Upper lobe of left lung (tissue), 6 donors: ENCODE results near the gene HPCAL1. TPM values are rescaled to one million over a fixed set of nuclear protein-coding genes. Genes with fewer than 3 reads are reported as not detected.
A peak's percentile ranks its signal among the peaks of the same experiment; 100 is the strongest.

Experiments
- ATAC-seq, 2 donors: fragments of 200-7000 bp; cut with Tn5 transposase; one replicate each; pipeline ENCODE4 v1.9.1; 2022; ENCODE audit warnings: mild to moderate bottlenecking in 2 of 2, moderate library complexity in 2 of 2; ENCODE audit not compliant: low FRiP score in 2 of 2
- DNase-seq, 2 donors: peaks; one replicate each; pipeline ENCODE4 v3.0.0-alpha.2; 2019 to 2020
- H3K27ac ChIP-seq, 4 donors: fragments of 200-600 bp; sonication (generic); one replicate each; pipeline ENCODE4 v1.5.1; 2016 to 2019
- H3K27me3 ChIP-seq, 4 donors: fragments of 200-600 bp; sonication (generic); one replicate each; pipeline ENCODE4 v1.5.1; 2017 to 2019
- H3K36me3 ChIP-seq, 4 donors: fragments of 200-600 bp; sonication (generic); one replicate each; pipeline ENCODE4 v1.5.1; 2016 to 2019
- H3K4me1 ChIP-seq, 4 donors: fragments of 200-600 bp; sonication (generic); one replicate each; pipeline ENCODE4 v1.5.1; 2018 to 2019
- H3K4me3 ChIP-seq, 4 donors: fragments of 200-600 bp; sonication (generic); one replicate each; pipeline ENCODE4 v1.5.1; 2017 to 2019; ENCODE audit warnings: mild to moderate bottlenecking in 2 of 4, moderate library complexity in 1 of 4
- H3K9me3 ChIP-seq, 4 donors: fragments of 200-600 bp; sonication (generic); one replicate each; pipeline ENCODE4 v1.5.1; 2018 to 2019
- CTCF ChIP-seq, 6 experiments: fragments of 450-650 bp in 4 of 6; fragments of 200-600 bp in 2 of 6; sonication (generic) in 2 of 6; IDR thresholded peaks; one replicate each; pipeline ENCODE4 v1.5.1; 2016 to 2019; ENCODE audit warnings: antibody characterized with exemption in 6 of 6
- EP300 ChIP-seq, 4 donors: sonication (generic); formaldehyde crosslinking; IDR thresholded peaks; one replicate each; pipeline ENCODE4 v1.5.1; 2017; ENCODE audit warnings: antibody characterized with exemption in 4 of 4, control low read depth in 2 of 4
- POLR2A ChIP-seq, 4 donors: fragments of 450-650 bp; IDR thresholded peaks; one replicate each; pipeline ENCODE4 v1.5.1; 2016 to 2017; ENCODE audit warnings: antibody characterized with exemption in 4 of 4, mild to moderate bottlenecking in 2 of 4
- POLR2AphosphoS5 ChIP-seq, 2 donors: sonication (generic); formaldehyde crosslinking; IDR thresholded peaks; one replicate each; pipeline ENCODE4 v1.5.1; 2017; ENCODE audit warnings: antibody characterized with exemption in 2 of 2
- WGBS, 2 donors: methylation state at CpG; one replicate each; pipeline ENCODE4 v1.1.5; 2017 to 2018; 5-methylcytosine and 5-hydroxymethylcytosine counted together
- total RNA-seq, 6 donors: library from RNA; depleted of rRNA in 4 of 6; stranded (reverse); fragments of >200 nt in 4 of 6; gene quantifications; one replicate each; pipeline versions ENCODE4 v1.1.0 to v1.2.1, GENCODE V29; 2016 to 2021
- donor health status: DM: no; HTN: no; CAD: no; lungs with moderate emphysema.
- donor health status: DM: no; HTN: yes; CAD: no; lungs with severe emphysema.

HPCAL1 gene
- total RNA-seq, 6 donors from 2014 or later: 131 to 481 (median 261) TPM

- ATAC-seq (no peak), DNase-seq (no peak)
- 84 to 92% methylated on average over 12 of the region's 12 CpGs for WGBS, 2 donors
Observed at GRCh38 chr2:10279946-10280463, 22.7 kb upstream of the HPCAL1 start.

GRCh38 chr2:10281891-10282290 is 20.8 kb upstream of the HPCAL1 start:
- no peak for TF ChIP-seq POLR2AphosphoS5 (IDR thresholded peaks at IDR 0.05)
- TF ChIP-seq EP300 (IDR thresholded peaks at IDR 0.05): no peak
- no peak for TF ChIP-seq POLR2A (IDR thresholded peaks at IDR 0.05)
- no peak for TF ChIP-seq CTCF (IDR thresholded peaks at IDR 0.05)
- Histone ChIP-seq H3K27me3 (no peaks in the 10 kb centered on the region), H3K4me1 (peaks cover 23 to 59% (median 42%) of the 10 kb centered on the region in 4 donors), H3K36me3 (no peaks in the 10 kb centered on the region), H3K27ac (peak overlapping the region in 1 of 4 donors; percentile 13), H3K4me3 (no peak overlapping the region), H3K9me3 (no peaks in the 10 kb centered on the region)
- ATAC-seq (no peak), DNase-seq (no peak)
- WGBS, 2 donors: 72 to 84% methylated on average over 3 of the region's 4 CpGs

More at GRCh38 chr2:10279946-10280463, 22.7 kb upstream of the HPCAL1 start:
- Histone ChIP-seq H3K9me3 (no peaks in the 10 kb centered on the region), H3K27ac (no peak overlapping the region), H3K36me3 (no peaks in the 10 kb centered on the region), H3K4me3 (no peak overlapping the region), H3K27me3 (no peaks in the 10 kb centered on the region), H3K4me1 (peaks cover 7 to 40% (median 23%) of the 10 kb centered on the region in 4 donors)
- TF ChIP-seq POLR2AphosphoS5 (IDR thresholded peaks at IDR 0.05) (no peak), EP300 (IDR thresholded peaks at IDR 0.05) (no peak), POLR2A (IDR thresholded peaks at IDR 0.05) (no peak), CTCF (IDR thresholded peaks at IDR 0.05) (no peak)

- Histone ChIP-seq H3K4me1 (peaks cover 23 to 56% (median 43%) of the 10 kb centered on the region in 4 donors), H3K27me3 (no peaks in the 10 kb centered on the region), H3K4me3 (no peak overlapping the region), H3K27ac (peak overlapping the region; percentile 34 to 76 (median 68)), H3K36me3 (no peaks in the 10 kb centered on the region), H3K9me3 (no peaks in the 10 kb centered on the region)
- WGBS, 2 donors: 74 to 82% methylated on average over 6 of the region's 6 CpGs
- TF ChIP-seq EP300 (IDR thresholded peaks at IDR 0.05) (no peak), POLR2AphosphoS5 (IDR thresholded peaks at IDR 0.05) (no peak), POLR2A (IDR thresholded peaks at IDR 0.05) (no peak), CTCF (IDR thresholded peaks at IDR 0.05) (no peak)
- DNase-seq (no peak), ATAC-seq (no peak)
Observed at GRCh38 chr2:10282611-10283105, 20.0 kb upstream of the HPCAL1 start.

- peak overlapping the region; percentile 34 to 76 (median 68) for H3K27ac ChIP-seq
- TF ChIP-seq POLR2A (IDR thresholded peaks at IDR 0.05) (peak in 1 of 4 donors; percentile 33), CTCF (IDR thresholded peaks at IDR 0.05) (no peak)
- H3K36me3 ChIP-seq: no peaks in the 10 kb centered on the region
- peak in 1 of 2 donors; percentile 51 for ATAC-seq
- WGBS, 2 donors: 77 to 85% methylated on average over 16 of the region's 16 CpGs
- H3K27me3 ChIP-seq: no peaks in the 10 kb centered on the region
- peak in 1 of 2 donors; percentile 62 for DNase-seq
- peaks cover 18 to 49% (median 37%) of the 10 kb centered on the region in 4 donors for H3K4me1 ChIP-seq
- no peak overlapping the region for H3K4me3 ChIP-seq
- H3K9me3 ChIP-seq: no peaks in the 10 kb centered on the region
Observed at GRCh38 chr2:10283106-10284062, 19.3 kb upstream of the HPCAL1 start.
